ENCODE measurements around the gene SBK3. TPM values are rescaled to one million over a fixed set of nuclear protein-coding genes. Genes with fewer than 3 reads are reported as not detected.

The SBK3 gene
- under 1 TPM in 2 of 4 donors, not detected in 2; 0.40 TPM for total RNA-seq

- no peak within 1 kb of the TSS for H3K4me3 ChIP-seq
- no peaks in the 10 kb centered on the region for H3K36me3 ChIP-seq
- peaks cover 73% of the 10 kb centered on the region for H3K27me3 ChIP-seq
- no peak for TF ChIP-seq POLR2A (IDR thresholded peaks at IDR 0.05)
- no peak for TF ChIP-seq POLR2AphosphoS5 (IDR thresholded peaks at IDR 0.05)
- TF ChIP-seq CTCF (IDR thresholded peaks at IDR 0.05), result no peak
- TF ChIP-seq EP300 (IDR thresholded peaks at IDR 0.05), result no peak
- H3K27ac ChIP-seq, result peak within 1 kb of the TSS in 3 of 4 donors; percentile 58 to 77 (median 64)
- H3K9me3 ChIP-seq, result no peaks in the 10 kb centered on the region
- H3K4me1 ChIP-seq, result peaks cover 0 to 24% (median 0%) of the 10 kb centered on the region in 3 donors
- WGBS, 2 donors (ENCODE audit: low coverage in 1 of 2), result 75 to 83% methylated on average over 7 to 9 of the region's 10 CpGs
- no peak for ATAC-seq
Measured at GRCh38 chr19:55545443-55545842, at the start of gene SBK3. TSS of gene SBK3 (minus strand) at chr19:55545543. CDS start at chr19:55545543, 0 bp downstream.

GRCh38 chr19:55593096-55593772, 47.9 kb upstream of the SBK3 start:
- Histone ChIP-seq H3K36me3 (peaks cover 0 to 51% of the 10 kb centered on the region in 2 donors), H3K4me3 (no peak overlapping the region), H3K9me3 (no peaks in the 10 kb centered on the region), H3K27ac (no peak overlapping the region), H3K27me3 (no peaks in the 10 kb centered on the region), H3K4me1 (peaks cover 0 to 3% (median 0%) of the 10 kb centered on the region in 3 donors)
- TF ChIP-seq POLR2AphosphoS5 (IDR thresholded peaks at IDR 0.05), result no peak
- no peak for TF ChIP-seq POLR2A (IDR thresholded peaks at IDR 0.05)
- TF ChIP-seq EP300 (IDR thresholded peaks at IDR 0.05), result no peak
- no peak for TF ChIP-seq CTCF (IDR thresholded peaks at IDR 0.05)
- WGBS, 2 donors (ENCODE audit: low coverage in 1 of 2), result no CpG with 5 or more reads among the region's 68 CpGs
- no peak for ATAC-seq

- 87% methylated on average over 3 of the region's 73 CpGs; no CpG with 5 or more reads in 1 of the 2 donors for WGBS, 2 donors (ENCODE audit: low coverage in 1 of 2)
- Histone ChIP-seq H3K27me3 (no peaks in the 10 kb centered on the region), H3K27ac (no peak overlapping the region), H3K4me3 (no peak overlapping the region), H3K36me3 (peaks cover 0 to 49% of the 10 kb centered on the region in 2 donors), H3K9me3 (no peaks in the 10 kb centered on the region), H3K4me1 (peaks cover 0 to 5% (median 0%) of the 10 kb centered on the region in 3 donors)
- no peak for TF ChIP-seq POLR2AphosphoS5 (IDR thresholded peaks at IDR 0.05)
- TF ChIP-seq EP300 (IDR thresholded peaks at IDR 0.05), result no peak
- TF ChIP-seq POLR2A (IDR thresholded peaks at IDR 0.05), result no peak
- no peak for TF ChIP-seq CTCF (IDR thresholded peaks at IDR 0.05)
- no peak for ATAC-seq
Measured at GRCh38 chr19:55592391-55593090, 47.2 kb upstream of the SBK3 start.

GRCh38 chr19:55591555-55591954, 46.2 kb upstream of the SBK3 start:
- no peaks in the 10 kb centered on the region for H3K9me3 ChIP-seq
- WGBS, 2 donors (ENCODE audit: low coverage in 1 of 2), result 69 to 78% methylated on average over 3 to 5 of the region's 10 CpGs
- H3K4me1 ChIP-seq, result peaks cover 0 to 15% (median 9%) of the 10 kb centered on the region in 3 donors
- no peak for ATAC-seq
- no peaks in the 10 kb centered on the region for H3K27me3 ChIP-seq
- no peak overlapping the region for H3K27ac ChIP-seq
- peaks cover 0 to 39% of the 10 kb centered on the region in 2 donors for H3K36me3 ChIP-seq
- TF ChIP-seq POLR2A (IDR thresholded peaks at IDR 0.05), result no peak
- TF ChIP-seq CTCF (IDR thresholded peaks at IDR 0.05), result no peak
- TF ChIP-seq EP300 (IDR thresholded peaks at IDR 0.05), result no peak
- H3K4me3 ChIP-seq, result no peak overlapping the region

Measured in gastroesophageal sphincter (tissue), 4 donors.